Epithelial cell of prostate (primary cell): ENCODE results near the gene TFIP11.
"Not testable (repeated sequence)": the region's sequence is repeated elsewhere in the genome, so short reads cannot be mapped to it uniquely, and the experiment has no call there.

Experiments
- DNase-seq: peaks from one replicate; pipeline ENCODE4 v3.0.0-alpha.2; 2011; ENCODE audit warnings: low read depth, low spot score
- H3K27ac ChIP-seq: fragments of 450-650 bp; 2 replicates; pipeline ENCODE4 v1.5.1; 2017; ENCODE audit warnings: mild to moderate bottlenecking

The TFIP11 gene

DNA sequence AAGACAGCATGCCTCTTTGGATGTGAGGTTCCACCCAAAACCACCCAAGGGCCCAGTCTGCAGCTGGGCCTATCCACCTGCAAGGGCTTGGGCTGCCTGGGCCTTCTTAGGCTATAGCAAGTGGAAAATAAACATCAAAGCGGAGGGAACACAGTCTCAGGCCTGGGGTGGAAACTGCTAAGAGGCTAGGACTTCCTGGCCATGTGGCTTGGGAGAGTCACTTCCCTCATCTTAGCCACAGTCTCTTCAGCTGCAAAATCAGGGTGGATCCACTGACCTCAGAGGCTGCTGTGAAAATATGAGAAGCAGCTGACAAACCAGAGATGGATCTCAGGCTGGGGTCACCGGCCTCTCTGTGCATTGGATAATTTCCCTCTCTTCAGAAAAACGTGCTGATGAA is 30.6 kb upstream of the TFIP11 start:
- DNase-seq: no peak
- H3K27ac ChIP-seq: no peak overlapping the region

DNA sequence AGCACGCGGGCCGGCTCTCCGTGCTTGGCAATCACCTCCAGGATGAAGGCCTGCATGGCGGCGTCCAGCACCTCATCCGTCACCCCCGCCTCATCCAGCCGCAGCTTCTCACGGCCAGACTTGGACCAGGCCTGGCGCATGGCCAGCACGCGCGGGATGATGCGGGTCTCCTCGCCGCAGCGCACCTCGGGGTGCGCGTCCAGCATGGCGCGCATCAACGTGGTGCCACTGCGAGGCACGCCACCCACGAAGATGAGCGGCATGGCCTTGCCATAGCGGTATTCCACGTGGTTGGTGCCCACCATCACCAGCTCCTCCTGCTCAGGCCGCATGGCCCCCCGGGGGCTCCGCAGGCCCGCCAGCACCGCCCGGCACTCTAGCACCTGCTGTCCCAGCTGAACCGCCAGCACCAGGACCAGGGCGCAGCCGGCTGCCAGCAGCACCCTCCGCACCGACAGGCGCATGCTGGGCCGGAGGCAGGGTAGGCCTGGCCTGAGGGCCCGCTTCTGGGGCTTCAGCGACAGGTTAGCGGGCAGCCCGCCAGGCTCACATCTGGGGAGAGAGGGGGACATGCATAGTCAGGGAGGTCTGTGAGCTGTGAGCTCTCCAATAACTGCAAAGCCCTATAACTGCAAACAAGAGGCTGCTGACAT is 29.0 kb upstream of the TFIP11 start:
- DNase-seq: no peak
- no peak overlapping the region for H3K27ac ChIP-seq

DNA sequence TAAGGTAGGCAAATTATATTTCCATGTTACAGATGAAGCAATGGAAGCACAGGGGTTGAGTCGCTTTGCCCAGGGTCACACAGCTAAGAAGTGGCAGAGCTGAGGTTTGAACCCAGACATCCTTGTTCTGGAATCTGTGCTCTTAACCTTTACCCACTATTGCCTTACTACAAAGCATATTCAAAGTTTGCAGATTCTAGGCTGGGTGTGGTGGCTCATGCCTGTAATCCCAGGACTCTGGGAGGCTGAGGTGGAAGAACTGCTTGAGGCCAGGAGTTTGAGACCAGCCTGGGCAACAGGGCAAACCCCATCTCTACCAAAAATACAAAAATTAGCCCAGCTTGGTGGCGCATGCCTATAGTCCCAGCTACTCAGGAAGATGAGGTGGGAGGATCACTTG is 27.8 kb upstream of the TFIP11 start:
- no peak for DNase-seq
- no peak overlapping the region for H3K27ac ChIP-seq

DNA sequence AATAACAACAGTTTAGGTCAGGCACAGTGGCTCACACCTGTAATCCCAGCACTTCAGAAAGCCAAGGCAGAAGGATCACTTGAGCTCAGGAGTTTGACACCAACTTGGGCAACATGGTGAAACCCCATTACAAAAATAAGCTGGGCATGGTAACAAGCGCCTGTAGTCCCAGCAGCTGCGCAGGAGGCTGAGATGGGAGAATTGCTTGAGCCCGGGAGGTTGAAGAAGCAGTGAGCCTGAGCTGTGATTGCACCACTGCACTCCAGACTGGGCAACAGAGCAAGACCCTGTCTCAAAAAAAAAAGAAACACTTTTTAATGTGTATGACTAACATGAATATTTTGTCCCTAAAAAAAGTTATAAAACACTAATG is 24.5 kb upstream of the TFIP11 start:
- no peak overlapping the region for H3K27ac ChIP-seq
- no peak for DNase-seq

DNA sequence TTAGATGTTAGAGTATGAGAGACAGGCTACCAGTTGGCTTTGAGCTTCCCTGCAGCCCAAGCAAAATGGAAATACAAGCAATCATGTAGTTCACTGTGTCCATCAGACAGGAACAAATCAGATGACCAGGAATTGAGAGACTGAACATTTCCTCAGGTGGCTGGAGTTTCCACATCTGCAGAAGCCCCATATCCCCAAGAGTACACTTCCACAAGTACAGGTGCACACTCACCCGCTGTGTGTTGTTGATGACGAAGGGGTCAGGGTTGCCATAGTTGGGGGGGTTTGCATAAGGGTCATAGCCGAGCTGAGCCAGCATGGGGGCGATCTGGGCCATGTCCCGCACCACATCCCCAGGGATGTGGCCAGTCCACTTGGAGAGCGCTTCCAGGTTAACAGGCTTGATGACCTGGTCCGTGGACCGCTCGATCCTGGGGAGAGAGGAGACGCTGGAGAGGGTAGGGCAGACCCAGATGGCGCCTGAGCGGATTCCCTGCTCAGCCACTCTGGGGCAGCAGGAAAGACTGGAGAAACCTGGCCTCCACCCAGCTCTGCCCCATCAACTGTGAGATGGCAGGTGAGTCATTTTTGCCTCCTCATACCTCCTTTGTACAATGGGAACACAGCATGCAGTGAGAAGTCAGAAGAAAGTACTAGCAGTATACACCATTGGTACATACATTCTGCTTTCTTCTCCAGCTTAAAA is 23.9 kb upstream of the TFIP11 start:
- DNase-seq: no peak
- H3K27ac ChIP-seq: no peak overlapping the region

DNA sequence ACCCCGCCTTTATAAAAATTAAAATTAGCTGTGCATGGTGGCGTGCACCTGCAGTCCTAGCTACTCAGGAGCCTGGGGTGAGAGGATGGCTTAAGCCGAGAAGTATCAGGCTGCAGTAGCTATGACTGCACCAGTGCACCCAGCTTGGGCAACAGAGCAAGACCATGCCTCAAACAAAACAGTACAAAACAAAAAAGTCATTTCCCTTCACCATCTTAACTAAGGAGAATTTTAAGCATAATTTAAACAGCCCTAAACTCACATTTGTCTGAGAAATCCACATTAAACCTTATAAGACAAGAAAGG is 23.3 kb upstream of the TFIP11 start:
- no peak for DNase-seq
- H3K27ac ChIP-seq: no peak overlapping the region

DNA sequence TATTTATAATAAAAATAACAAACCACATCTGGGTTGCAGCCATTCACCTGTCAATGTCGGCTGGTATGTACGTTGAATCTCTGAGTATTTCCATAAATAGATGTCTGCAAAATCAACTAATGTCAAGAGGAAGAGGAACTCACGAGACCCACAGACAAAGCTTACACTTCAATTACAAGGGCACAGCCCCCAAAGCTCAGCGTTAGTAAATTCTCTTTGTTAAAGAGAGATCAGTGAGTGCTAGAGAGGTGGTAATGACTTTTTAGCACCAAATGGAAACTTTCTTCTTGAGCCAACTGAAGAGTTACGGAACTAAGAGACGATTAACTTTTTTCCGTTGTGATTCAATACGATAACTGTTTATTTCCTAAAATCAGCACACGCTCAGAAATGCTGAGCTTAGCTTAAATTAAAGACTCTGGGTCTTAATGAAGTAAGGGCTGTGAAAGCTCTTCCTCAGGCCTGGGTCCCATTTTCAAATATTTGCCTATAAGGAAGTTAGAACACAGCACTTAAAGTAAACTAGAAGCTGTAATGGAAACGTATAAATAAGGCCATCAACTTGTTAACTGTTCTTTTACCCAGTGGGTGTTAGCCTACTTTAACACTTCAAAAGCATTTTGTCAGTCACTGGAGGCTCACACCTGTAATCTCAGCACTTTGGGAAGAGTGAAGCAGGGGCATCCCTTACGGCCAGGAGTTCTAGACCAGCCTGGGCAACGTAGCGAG is 22.8 kb upstream of the TFIP11 start:
- DNase-seq: no peak
- H3K27ac ChIP-seq: no peak overlapping the region

DNA sequence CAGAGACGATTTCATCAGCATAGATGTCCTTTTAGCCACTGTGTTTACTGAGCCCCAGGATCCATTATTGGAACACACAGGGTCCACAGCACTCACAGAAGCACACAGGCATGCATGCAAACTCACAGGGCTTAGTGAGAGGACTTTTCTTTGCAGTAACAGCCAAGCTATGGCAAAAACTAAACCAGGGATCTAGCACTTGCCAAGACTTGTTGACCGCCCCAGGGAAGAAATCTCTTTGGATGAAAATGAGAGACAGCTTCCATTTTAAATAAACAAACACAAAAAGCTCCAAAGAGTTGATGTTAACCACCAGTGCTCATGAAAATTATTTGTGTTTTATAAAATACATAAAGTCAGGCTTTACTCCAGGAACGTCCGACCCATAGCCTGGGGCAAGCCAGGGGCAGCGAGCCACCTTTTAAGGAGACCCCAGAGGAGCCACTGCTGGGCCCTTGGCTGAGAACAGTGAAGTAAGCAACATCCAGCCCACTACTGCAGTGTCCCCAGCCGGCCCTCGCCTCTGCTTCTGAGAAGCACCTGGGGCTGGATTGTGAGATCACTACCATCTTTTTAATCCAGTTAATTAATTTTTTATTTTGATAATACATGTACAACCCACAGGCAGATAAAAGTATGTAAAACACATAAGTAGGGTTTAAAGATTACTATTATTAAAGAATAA is 22.0 kb upstream of the TFIP11 start:
- no peak for DNase-seq
- H3K27ac ChIP-seq: peak overlapping the region; percentile 50

DNA sequence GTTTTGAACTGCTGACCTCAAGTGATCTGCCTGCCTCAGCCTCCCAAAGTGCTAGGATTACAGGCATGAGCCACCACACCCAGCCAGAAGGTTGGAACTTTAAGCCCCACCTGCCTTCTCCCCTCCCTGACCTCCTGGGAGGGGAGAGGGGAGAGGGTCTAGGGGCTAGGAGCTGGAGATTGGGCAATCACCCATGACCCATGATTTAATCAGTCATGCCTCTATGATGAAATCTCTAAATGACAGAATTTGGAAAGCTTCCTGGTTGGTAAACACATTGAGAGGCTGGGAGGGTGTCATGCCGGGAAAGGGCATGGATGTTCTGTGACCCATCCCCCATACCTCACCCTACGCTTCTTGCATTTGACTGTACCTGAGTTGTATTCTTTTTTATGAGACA is 17.1 kb upstream of the TFIP11 start:
- no peak overlapping the region for H3K27ac ChIP-seq
- no peak for DNase-seq

DNA sequence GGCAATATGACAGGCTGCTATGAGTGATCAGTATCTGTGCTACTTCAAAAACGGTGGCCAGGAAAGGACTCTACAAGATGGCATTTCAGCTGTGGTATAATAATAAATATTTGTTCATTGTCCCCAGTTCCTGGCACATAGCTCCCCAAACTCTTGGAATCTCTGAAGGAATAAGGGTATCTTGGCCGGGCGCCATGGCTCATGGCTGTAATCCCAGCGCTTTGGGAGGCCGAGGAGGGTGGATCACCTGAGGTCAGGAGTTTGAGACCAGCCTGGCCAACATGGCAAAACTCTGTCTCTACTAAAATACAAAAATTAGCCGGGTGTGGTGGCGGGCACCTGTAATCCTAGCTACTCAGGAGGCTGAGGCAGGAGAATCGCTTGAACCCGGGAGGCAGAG is 16.2 kb upstream of the TFIP11 start:
- not testable (repeated sequence) for H3K27ac ChIP-seq, DNase-seq

DNA sequence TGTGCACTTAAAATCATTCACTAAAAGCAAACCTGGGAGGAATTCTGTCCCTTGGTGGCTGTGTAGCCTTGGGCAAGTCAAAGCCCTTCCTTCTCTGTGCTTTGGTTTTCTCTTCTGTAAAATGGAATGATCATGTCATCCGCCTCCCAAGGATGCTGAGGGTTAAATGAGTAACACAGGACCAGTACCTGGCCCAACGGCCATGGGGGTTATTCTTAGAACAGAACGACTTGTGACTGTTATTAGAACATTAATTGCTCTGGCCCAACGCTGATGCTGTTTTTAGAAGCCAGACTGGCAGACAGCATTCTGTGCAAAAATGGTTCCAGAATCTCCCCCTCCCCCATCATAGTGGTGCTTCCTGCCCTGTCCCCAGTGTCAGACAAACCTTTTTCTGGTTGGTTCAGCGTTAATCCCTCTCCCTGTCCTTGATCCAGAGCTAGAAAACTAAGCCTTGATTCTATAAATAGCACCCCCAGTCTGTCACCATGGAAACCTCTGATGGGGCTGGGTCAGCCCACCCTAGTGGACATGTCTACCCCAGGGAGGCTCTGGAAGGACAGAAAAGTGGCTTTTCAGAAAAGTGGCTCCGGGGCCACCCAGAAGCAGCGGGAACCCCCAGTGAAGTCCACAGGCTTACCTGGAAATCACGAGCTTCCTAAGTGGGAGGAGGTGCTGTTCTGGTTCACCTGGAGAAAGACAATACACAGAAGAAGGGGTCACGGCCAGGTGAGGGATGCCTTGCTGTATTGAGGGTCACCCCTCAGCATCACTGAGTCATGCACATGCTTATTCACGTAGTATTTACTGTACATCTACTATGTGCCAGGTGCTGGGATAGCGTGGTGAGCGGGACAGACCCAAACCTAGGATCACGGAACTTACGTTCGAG is 15.5 kb upstream of the TFIP11 start:
- no peak overlapping the region for H3K27ac ChIP-seq
- DNase-seq: no peak

DNA sequence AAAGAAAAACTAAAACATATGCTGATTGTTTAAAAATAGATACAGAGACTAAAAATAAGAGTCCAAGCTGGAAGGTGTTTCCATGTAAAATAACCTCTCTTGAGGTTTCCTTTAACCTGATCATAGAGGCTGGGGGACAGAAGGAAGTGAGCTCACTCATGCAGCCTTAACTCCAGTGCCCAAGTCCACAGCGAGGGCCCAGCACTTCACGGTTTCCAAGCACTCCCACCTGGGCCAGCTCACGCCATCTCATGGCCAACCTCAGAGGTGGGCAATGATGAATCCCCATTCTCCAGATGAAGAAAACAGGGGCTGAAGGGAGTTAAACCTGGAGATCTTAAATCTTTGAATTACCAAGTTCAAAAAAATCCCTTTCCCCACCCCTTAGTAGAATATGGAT is 14.9 kb upstream of the TFIP11 start:
- DNase-seq: no peak
- H3K27ac ChIP-seq: no peak overlapping the region

DNA sequence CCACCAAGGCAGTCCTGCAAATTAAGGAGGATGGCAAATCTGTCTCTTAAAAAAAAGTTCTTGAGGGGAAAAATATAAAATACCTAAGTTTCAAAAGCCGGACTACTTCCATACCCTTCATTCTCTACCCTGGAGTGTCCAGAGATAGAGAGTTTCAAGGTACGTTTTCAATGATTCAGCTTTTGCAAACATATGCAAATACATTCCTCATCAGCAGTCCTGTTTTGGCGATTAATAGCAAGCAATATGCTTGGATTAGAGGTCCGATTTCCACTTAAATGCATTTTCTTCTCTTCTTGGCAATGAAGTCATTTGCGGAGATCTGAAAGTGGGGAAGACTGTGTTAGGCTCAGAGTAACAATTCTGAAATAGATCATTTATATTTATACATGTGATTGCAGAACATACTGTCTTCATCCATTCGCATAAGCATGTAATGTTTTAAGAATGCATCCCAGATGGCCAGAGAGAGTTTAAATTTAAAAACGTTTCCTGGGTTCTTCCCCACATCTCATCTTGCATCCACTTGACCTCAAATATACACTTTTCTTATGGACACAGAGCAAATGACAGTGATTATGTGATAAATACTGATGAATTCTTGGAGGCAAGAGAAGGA is 13.8 kb upstream of the TFIP11 start:
- H3K27ac ChIP-seq: no peak overlapping the region
- DNase-seq: no peak

DNA sequence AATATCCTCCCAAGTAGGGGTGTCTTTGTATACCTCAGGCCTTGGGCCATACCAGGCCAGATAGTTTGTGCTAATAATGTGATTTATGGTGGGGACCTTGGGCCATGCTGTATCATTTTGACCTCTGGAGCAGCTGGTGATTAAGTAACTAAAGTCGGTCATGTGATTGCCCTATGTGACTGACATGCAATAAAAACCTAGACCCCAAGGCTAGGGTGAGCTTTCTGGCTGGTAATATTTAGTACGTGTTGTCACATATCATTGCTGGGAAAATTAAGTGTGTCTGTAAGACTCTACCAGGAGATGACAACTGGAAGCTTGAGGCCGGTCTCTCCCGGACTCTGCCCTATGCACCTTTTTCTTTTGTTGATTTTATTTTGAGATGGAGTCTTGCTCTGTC is 12.6 kb upstream of the TFIP11 start:
- no peak overlapping the region for H3K27ac ChIP-seq
- DNase-seq: no peak

DNA sequence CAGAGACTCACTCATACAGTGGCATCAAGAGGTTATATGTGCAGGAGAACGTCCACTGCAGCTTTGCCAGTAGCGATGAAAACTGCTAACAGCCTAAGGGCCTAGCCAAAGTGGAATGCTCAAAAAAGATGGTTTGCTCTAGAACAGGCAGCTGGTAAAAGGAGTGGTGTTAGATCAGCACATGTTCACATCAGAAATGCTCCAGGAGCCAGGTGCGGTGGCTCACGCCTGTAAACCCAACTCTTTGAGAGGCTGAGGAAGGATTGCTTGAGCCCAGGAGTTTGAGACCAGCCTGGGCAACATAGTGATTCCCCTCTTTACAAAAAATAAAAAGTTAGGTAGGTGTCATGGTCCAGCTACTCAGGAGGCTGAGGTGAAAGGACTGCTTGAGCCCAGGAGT is 10.3 kb upstream of the TFIP11 start:
- H3K27ac ChIP-seq: no peak overlapping the region
- DNase-seq: no peak

DNA sequence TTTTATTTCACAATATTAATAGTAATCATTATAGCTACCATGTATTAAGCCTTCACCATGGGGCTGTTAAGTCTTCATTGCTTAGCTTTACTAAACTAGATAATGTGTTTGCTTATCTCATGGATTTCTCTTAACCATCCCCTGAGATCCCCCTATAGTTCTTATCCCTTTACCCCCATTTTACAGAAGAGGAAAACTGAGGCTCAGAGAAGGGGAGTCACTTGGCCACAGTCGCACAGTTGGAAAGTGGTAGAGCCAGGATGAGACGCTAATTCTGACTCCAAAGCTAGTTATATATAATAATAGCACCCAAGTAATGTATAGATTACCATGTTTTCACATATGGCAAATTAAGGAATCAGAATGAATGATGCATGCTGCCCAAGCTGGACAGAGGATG is 9.7 kb upstream of the TFIP11 start:
- no peak overlapping the region for H3K27ac ChIP-seq
- DNase-seq: no peak

DNA sequence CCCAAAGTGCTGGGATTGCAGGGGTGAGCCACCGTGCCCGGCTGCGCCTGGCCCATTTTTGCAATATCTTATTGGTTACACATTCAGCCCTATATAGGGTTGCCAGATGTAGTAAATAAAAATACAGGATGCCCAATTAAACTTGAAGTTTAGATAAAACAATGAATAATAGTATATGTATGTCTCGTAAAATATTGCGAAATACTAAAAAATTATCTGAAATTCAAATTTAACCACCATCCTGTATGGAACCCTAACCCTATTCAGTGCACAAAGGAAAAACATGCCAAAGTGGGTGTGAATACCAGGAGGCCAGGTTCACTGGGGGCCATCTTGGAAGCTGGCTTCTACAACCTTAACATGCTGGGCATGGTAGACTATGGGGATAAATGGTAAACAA is 5.2 kb upstream of the TFIP11 start:
- no peak for DNase-seq
- no peak overlapping the region for H3K27ac ChIP-seq

DNA sequence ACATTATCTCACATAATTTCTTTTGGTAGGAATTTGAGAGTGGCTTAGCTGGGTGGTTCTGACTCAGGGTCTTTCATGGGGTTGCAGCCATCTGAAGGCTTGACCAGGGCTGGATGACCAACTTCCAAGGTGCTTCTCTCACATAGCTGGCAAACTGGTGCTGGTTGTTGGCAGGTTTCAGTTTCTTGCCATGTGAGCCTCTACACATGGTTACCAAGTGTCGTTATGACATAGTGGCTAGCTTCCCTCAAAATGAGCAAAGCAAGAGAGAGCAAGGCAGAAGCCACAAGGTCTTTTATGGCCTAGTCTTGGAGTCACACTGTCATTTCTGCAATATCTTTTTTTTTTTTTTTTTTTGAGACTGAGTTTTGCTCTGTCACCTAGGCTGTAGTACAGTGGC is 4.2 kb upstream of the TFIP11 start:
- DNase-seq: no peak
- no peak overlapping the region for H3K27ac ChIP-seq

DNA sequence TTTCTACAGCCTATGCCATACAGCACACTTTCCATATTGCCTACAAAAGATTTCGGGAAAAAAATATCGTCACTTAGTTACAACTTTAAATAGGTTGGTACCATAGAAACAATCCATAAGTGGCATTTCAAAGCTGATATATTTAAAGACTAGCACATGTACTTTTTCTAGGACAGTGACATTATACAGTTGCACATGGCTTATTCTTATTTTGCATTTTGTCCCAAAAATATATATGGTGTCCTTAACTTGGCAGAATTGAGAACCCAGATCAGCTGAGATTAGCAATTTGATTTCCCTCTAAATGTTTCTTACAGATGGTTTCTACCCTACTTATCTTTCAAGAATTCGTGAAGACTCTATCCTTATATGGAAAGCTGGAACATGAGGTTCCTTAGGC is 3.7 kb upstream of the TFIP11 start:
- H3K27ac ChIP-seq: no peak overlapping the region
- no peak for DNase-seq
